Stimulated activated CD8-positive, alpha-beta memory T cell treated with anti-CD3 and anti-CD28 coated beads, Interleukin-12 subunit alpha, Interleukin-12 subunit beta, amount 100 ng/mL, for 24 hours (primary cell): ENCODE results near the gene ITCH.
"Not testable (repeated sequence)": the region's sequence is repeated elsewhere in the genome, so short reads cannot be mapped to it uniquely, and the experiment has no call there.

Experiments used
- DNase-seq: peaks from one replicate; pipeline ENCODE4 v3.0.0-alpha.2; 2020; ENCODE audit errors: extremely low read depth

ITCH gene

GRCh38 chr20:34343458-34344211 is 19.4 kb upstream of the ITCH start:
- DNase-seq, result no peak

- no peak for DNase-seq
These were observed 18.8 kb upstream of the ITCH start for GRCh38 chr20:34344238-34344637.

GRCh38 chr20:34345402-34345736 is 17.7 kb upstream of the ITCH start:
- DNase-seq, result no peak

- DNase-seq, result not testable (repeated sequence)
These were observed 17.1 kb upstream of the ITCH start for GRCh38 chr20:34345839-34346532.

- DNase-seq, result not testable (repeated sequence)
These were observed 16.6 kb upstream of the ITCH start for GRCh38 chr20:34346533-34346865.

- no peak for DNase-seq
These were observed 15.5 kb upstream of the ITCH start for GRCh38 chr20:34347571-34347970.

- DNase-seq, result no peak
These were observed 13.0 kb upstream of the ITCH start for GRCh38 chr20:34350095-34350494.

GRCh38 chr20:34353467-34353866 is 9.6 kb upstream of the ITCH start:
- DNase-seq, result not testable (repeated sequence)

GRCh38 chr20:34355427-34355826 is 7.6 kb upstream of the ITCH start:
- no peak for DNase-seq

GRCh38 chr20:34359729-34360128 is 3.3 kb upstream of the ITCH start:
- DNase-seq, result not testable (repeated sequence)

- no peak for DNase-seq
These were observed 491 bp upstream of the ITCH start for GRCh38 chr20:34362502-34363061.

- DNase-seq, result no peak
These were observed 571 bp downstream of the ITCH start for GRCh38 chr20:34363465-34364222.

- DNase-seq, result no peak
These were observed 1.1 kb downstream of the ITCH start for GRCh38 chr20:34364223-34364506.

GRCh38 chr20:34365765-34366213 is 2.7 kb downstream of the ITCH start:
- DNase-seq, result no peak

GRCh38 chr20:34367155-34367554 is 4.1 kb downstream of the ITCH start:
- no peak for DNase-seq

- not testable (repeated sequence) for DNase-seq
These were observed 4.8 kb downstream of the ITCH start for GRCh38 chr20:34367911-34368310.

GRCh38 chr20:34368547-34368946 is 5.5 kb downstream of the ITCH start:
- DNase-seq, result no peak

GRCh38 chr20:34369265-34369664 is 6.2 kb downstream of the ITCH start:
- DNase-seq, result no peak

GRCh38 chr20:34370062-34370461 is 7.0 kb downstream of the ITCH start:
- DNase-seq, result no peak

GRCh38 chr20:34373445-34373844 is 10.4 kb downstream of the ITCH start:
- no peak for DNase-seq

- DNase-seq, result no peak
These were observed 11.2 kb downstream of the ITCH start for GRCh38 chr20:34374209-34374760.

- no peak for DNase-seq
These were observed 12.9 kb downstream of the ITCH start for GRCh38 chr20:34375977-34376430.
